ENCODE results near the gene P2RX1. TPM values are rescaled to one million over a fixed set of nuclear protein-coding genes. Genes with fewer than 3 reads are reported as not detected.

The P2RX1 gene
- total RNA-seq, 8 experiments from 2014 or later: 0.05 to 1.2 (median 0.29) TPM; not detected in 2

DNA sequence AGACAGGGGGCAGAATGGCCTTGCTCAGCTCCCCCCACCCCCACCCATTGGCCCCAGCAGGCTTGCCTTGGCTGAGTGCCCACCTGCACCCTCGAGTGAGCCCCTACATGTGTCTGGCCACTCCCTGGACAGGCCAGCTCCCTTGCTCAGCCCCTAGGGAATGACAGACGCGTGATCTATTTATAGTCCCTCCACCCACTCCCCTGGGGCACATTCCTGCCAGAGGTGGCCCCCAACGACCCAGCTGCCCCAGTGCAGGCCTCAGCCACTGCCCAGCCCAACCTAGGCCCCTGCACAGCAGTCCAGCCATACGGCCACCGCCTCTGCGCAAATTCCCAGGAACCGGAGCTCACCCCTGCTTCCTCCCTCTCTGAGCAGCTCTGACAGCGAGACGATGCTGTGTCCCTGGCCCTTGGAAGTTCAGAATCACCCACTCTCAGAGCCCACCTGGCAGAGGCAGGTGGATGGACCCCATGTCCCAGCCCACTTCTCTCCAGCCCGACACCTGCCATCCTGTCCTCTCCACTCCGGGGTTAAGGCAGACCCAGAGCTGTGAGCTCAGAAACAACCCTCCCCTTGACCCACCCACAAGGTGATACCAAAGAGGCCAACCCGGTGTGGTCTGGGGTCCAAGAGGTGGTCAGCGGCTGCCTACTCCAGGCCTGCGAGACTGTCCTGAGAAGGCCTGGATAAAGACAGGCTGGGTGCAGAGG is 11.5 kb upstream of the P2RX1 start:
- WGBS, 10 experiments: 20% methylated on average over 1 of the region's 15 CpGs; no CpG with 5 or more reads in 8 of the 10 experiments
- Histone ChIP-seq H3K4me1 (replicated peaks in 1 of 2) (peaks cover 21 to 42% of the 10 kb centered on the region in 2 donors), H3K27ac (peak overlapping the region in 1 of 2 donors; percentile 49), H3K4me3 (no peak overlapping the region)
- peak; percentile 35 to 82 (median 62) for ATAC-seq (replicated peaks in 6 of 8)
- in situ Hi-C loops (cut with MboI; ENCODE audit: low pct_unique_long_range_greater_than_20kb in 2 of 9, low sequenced_read_pairs in 9 of 9, unreplicated experiment in 9 of 9): no loop called here

DNA sequence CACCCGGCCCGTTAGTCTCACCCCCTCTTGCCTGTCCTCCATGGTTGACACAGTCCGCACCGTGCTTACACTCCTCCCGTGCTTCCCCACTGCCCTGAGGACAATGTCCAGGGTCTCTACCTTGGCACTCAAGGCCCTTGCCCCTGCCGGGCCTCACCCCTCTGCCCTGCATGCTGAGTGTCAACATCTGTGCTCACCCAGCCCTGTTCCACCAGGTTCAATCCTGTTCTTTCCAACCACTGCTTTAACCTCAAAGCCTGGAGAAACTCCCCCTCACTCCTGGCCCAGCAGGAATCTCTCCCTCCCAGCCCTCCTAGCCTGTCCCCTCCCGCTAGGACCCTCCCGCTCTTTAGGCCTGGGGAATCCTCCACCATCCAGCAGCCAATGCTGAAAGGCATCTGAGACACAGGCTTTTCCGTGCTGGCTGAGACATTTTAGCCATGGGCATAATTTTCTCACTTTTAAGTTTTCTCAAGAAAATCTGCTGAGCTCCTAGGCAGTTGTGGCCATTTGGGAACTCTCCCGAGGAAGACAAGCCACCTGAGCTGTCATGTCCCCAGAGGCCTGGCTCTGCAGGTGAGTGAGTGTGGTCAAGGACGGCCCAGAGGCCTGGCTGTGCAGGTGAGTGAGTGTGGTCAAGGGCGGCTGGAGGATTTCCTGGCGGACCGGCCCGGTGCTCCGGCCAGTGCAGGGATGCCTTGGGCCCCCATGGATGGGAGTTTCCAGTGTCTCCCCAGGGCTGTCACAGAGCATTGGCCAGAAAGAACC is 10.8 kb upstream of the P2RX1 start:
- ATAC-seq (replicated peaks in 6 of 8): peak in 7 of 8 experiments; percentile 24 to 49 (median 46)
- in situ Hi-C loops (cut with MboI; ENCODE audit: low pct_unique_long_range_greater_than_20kb in 2 of 9, low sequenced_read_pairs in 9 of 9, unreplicated experiment in 9 of 9): no loop called here
- 60 to 80% (median 74%) methylated on average over 1 to 6 of the region's 16 CpGs; no CpG with 5 or more reads in 4 of the 10 experiments for WGBS, 10 experiments
- Histone ChIP-seq H3K27ac (peak overlapping the region in 1 of 2 donors; percentile 29), H3K4me1 (replicated peaks in 1 of 2) (peaks cover 21 to 42% of the 10 kb centered on the region in 2 donors), H3K4me3 (no peak overlapping the region)

DNA sequence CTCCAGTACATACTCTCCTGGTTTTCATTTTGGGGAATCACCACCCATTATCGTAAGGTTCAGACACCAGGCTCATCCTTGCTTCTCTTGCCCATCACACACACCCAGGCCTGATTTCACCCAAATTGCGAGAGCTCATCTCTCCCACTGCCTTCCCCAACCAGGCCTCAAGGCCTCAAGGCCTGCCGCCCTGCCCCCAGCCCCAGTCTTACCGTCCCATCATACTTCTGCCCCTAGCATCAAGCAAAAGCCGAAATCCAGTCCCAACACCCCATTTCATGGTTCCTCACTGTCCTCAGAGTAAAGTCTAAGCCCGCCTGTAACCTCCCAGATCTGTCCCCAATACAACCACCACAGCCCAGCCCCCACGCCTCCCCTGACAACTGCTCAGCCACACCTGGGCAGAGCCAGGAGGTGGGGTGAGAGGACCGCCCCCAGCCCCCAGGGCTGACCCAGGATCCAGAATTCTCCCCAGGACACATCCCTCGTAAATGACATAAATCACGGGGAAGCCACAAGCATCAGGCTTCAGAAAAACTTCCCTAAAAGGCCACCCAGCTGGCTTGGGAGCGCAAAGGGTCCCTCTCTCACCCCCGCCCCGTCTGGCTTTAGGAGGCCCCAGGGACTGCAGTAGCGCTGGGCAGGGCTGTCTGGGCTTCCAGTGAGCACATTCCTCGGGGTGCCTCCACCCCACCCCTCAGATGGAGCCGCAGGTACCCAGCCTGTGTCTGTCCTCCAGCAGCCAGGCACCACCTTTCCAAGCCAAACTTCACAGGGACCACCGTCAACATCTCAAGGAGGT is 9.6 kb upstream of the P2RX1 start:
- Histone ChIP-seq H3K4me3 (no peak overlapping the region), H3K4me1 (replicated peaks in 1 of 2) (peaks cover 21 to 42% of the 10 kb centered on the region in 2 donors), H3K27ac (no peak overlapping the region)
- WGBS, 10 experiments: 57 to 100% (median 100%) methylated on average over 1 to 2 of the region's 17 CpGs; no CpG with 5 or more reads in 3 of the 10 experiments
- in situ Hi-C loops (cut with MboI; ENCODE audit: low pct_unique_long_range_greater_than_20kb in 2 of 9, low sequenced_read_pairs in 9 of 9, unreplicated experiment in 9 of 9): no loop called here
- ATAC-seq (replicated peaks in 6 of 8): peak in 1 of 8 experiments; percentile 17

DNA sequence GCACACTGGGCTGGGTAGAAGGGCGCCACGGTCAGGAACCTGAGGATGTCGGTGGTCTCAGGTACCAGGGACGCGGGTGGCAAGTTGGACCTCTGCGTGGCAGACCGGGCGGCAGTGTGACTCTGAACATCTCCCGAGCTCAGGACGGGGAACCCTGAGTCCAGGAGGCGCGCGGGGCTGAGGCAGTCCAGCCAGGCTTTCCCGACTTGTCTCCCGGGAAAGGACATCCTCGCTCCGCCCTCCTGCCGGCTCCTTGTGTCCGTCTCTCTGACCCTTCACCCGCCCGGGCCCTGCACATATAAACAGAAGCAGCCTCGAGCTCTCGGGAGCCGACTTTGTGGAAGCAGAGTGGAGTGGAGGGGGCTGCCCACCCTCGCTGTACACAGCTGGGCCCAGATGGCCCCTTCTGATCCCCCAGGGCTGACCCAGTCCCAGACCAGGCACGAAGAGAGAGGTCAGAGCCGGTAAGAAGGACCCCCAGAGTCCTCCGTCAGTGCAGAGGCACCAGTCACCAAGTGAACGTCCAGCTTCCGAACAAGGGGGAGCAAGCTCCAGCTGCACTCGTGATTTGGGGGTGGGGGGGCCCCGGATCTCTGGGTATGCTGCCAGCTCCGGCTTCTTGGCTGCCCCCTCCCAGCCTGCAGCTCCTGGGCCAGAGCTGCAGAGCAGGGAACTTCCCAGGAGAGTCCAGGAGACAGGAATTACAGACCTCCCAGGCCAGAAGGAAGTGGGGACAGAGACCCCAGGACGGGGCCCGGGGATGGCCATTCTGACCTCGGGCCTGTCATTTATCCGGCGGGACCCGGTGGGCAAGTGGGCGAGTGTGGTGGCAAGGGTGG is 8.5 kb upstream of the P2RX1 start:
- 58 to 93% (median 93%) methylated on average over 3 to 9 of the region's 40 CpGs; no CpG with 5 or more reads in 7 of the 10 experiments for WGBS, 10 experiments

DNA sequence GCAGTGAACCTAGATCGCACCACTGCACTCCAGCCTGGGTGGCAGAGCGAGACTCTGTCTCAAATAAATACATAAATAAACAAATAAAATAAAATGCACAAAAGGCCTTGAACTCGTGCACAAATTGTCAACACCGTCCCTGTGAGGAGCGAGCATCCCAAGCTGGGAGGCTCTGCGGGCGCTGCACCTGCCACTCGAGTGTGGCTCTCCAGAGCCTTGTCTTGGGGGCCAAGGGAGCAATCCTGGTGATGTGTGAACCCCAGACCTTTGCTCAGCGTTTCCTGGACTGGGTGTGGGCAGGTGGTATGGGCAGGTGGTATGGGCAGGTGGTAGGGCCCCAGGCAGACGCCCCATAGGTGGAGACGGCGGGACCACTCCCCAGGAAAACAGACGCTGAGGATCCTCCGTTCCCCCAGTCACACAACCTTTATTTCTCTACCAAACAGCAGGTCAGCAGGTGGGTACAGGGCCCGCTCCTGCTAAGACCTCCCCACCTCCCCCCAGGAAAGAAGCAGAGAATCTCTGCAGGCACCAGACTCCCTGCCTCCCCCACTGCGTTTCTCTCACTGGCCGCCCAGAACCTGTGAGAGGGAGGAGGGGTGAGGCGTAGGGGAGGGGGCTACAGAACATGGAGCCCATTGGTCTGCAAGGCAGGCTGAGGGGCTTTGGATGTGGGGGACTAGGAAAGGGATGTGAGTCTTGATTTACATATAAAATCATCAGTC is 7.4 kb upstream of the P2RX1 start:
- ATAC-seq (replicated peaks in 6 of 8): no peak
- peaks cover 25 to 45% of the 10 kb centered on the region in 2 donors for H3K4me1 ChIP-seq (replicated peaks in 1 of 2)
- no peak overlapping the region for H3K27ac ChIP-seq
- in situ Hi-C loops (cut with MboI; ENCODE audit: low pct_unique_long_range_greater_than_20kb in 2 of 9, low sequenced_read_pairs in 9 of 9, unreplicated experiment in 9 of 9): no loop called here
- WGBS, 10 experiments: 0 to 100% (median 85%) methylated on average over 1 to 9 of the region's 18 CpGs; no CpG with 5 or more reads in 4 of the 10 experiments
- no peak overlapping the region for H3K4me3 ChIP-seq

More for the DNA sequence above, 8.5 kb upstream of the P2RX1 start:
- in situ Hi-C loops (cut with MboI; ENCODE audit: low pct_unique_long_range_greater_than_20kb in 2 of 9, low sequenced_read_pairs in 9 of 9, unreplicated experiment in 9 of 9): no loop called here
- no peak overlapping the region for H3K4me3 ChIP-seq
- ATAC-seq (replicated peaks in 6 of 8): peak in 3 of 8 experiments; percentile 12 to 20 (median 15)
- peaks cover 21 to 42% of the 10 kb centered on the region in 2 donors for H3K4me1 ChIP-seq (replicated peaks in 1 of 2)
- no peak overlapping the region for H3K27ac ChIP-seq

DNA sequence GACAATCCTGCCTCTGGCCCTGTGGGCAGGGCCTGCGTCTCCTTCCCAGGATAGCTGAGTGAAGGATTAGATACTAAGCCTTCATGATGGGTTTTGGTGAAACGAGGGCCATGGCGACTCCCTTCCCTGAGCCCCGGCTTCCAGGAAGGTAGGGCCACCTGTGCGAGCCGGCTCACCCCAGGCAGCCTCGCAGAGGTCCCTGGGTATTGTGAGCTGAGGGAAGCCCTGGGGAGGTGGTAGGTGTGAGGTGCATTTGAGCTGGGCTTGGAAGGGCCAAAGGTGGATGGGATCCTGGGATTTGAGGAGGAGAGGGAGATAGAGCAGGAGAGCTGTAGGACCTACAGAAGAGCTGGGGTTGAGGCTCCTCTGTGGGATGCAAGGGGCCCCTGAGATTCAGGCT is 6.5 kb upstream of the P2RX1 start:
- H3K4me3 ChIP-seq: no peak overlapping the region
- H3K27ac ChIP-seq: no peak overlapping the region
- peaks cover 29 to 45% of the 10 kb centered on the region in 2 donors for H3K4me1 ChIP-seq (replicated peaks in 1 of 2)
- no peak for ATAC-seq (replicated peaks in 6 of 8)
- in situ Hi-C loops (cut with MboI; ENCODE audit: low pct_unique_long_range_greater_than_20kb in 2 of 9, low sequenced_read_pairs in 9 of 9, unreplicated experiment in 9 of 9): no loop called here
- 67 to 100% (median 80%) methylated on average over 1 to 6 of the region's 7 CpGs; no CpG with 5 or more reads in 5 of the 10 experiments for WGBS, 10 experiments

DNA sequence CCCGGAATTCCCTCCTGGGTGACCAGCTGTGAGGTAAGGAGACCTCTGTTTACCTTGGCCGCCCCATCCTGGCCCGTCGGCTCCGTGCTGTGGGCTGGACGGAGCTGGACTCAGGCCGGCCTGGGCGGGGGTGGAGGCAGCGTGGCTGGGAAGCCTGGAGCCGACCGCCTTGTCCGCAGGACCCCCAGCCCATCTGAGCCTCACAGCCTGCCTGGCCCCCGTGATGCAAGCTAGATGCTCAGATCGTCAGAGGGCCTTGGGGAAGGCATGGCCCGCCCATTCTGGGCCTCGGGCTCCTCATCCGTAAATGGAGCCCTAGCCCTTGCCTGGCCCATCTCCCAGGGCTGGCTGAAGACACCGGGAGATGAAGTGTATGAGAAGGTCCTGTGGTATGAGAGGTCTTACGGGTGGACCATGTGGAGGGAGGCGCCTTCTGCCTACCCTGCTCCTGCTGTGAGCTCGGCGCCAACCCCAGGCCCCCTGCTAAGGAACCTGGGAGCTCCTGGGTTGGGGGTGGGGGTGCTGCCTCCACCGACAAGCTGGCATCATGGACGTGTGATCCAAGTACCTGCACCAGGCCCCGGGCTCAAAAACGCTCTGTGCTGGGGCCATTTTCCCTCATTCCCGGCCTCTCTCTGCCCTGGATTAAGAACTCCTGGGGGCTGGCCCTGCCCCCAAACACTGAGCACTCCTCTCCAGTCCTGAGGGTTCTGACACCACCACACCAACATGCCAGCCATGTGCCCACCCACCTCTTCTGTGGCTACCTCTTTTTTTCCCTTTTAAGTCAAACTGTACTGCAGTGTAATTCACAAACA is 5.4 kb upstream of the P2RX1 start:
- Histone ChIP-seq H3K4me1 (replicated peaks in 1 of 2) (peaks cover 24 to 34% of the 10 kb centered on the region in 2 donors), H3K27ac (no peak overlapping the region), H3K4me3 (no peak overlapping the region)
- in situ Hi-C loops (cut with MboI; ENCODE audit: low pct_unique_long_range_greater_than_20kb in 2 of 9, low sequenced_read_pairs in 9 of 9, unreplicated experiment in 9 of 9): no loop called here
- no peak for ATAC-seq (replicated peaks in 6 of 8)
- WGBS, 10 experiments: 51 to 97% (median 73%) methylated on average over 2 to 15 of the region's 27 CpGs; no CpG with 5 or more reads in 5 of the 10 experiments

DNA sequence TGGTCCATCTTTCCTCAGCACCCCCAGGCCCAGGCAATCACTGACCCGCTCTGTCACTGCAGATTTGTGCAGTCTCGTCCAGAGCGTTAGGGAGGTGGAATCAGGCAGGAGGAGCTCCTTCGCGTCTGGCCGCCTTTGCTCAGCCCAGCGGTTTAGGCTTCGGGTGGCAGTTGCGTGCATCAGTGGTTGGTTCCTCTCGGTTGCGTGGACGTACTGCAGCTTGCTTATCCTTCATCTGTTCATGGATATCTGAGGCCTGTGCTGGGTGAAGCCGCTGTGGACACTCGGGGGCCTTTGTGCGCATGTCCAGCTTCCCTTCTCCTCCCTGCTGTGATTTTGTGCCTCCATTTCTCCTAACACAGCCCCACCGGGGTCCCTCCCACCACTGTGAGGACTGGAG is 4.7 kb upstream of the P2RX1 start:
- no peak overlapping the region for H3K4me3 ChIP-seq
- no peak for ATAC-seq (replicated peaks in 6 of 8)
- peaks cover 24 to 27% of the 10 kb centered on the region in 2 donors for H3K4me1 ChIP-seq (replicated peaks in 1 of 2)
- H3K27ac ChIP-seq: no peak overlapping the region
- in situ Hi-C loops (cut with MboI; ENCODE audit: low pct_unique_long_range_greater_than_20kb in 2 of 9, low sequenced_read_pairs in 9 of 9, unreplicated experiment in 9 of 9): no loop called here
- 86 to 100% (median 91%) methylated on average over 1 to 8 of the region's 16 CpGs; no CpG with 5 or more reads in 5 of the 10 experiments for whole genome bisulfite sequencing, 10 experiments

DNA sequence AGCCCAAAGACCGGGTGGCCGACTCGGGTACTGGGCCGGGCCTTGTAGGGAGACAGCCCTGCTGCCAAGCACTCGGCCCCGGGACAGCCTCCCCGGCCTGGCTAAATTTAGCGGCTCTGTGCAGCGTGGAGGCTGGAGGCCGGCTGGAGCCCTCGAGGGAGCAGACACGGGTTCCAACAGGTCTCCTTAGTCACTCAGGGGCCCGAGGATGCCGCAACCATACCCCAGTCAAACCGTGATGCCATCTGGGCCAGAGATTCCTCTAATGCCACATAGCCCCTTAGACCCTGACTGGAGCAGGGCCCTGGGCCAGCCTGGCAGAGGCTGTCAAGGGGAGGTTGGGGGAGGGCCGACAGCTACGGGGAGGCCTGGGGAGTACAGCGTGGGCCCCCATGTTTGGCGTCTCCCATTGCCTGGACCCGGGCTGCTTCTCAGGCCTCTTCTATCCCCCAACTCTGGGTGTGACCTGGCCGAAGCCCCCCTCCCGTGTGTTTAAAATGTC is 2.9 kb upstream of the P2RX1 start:
- ATAC-seq (replicated peaks in 6 of 8): no peak

DNA sequence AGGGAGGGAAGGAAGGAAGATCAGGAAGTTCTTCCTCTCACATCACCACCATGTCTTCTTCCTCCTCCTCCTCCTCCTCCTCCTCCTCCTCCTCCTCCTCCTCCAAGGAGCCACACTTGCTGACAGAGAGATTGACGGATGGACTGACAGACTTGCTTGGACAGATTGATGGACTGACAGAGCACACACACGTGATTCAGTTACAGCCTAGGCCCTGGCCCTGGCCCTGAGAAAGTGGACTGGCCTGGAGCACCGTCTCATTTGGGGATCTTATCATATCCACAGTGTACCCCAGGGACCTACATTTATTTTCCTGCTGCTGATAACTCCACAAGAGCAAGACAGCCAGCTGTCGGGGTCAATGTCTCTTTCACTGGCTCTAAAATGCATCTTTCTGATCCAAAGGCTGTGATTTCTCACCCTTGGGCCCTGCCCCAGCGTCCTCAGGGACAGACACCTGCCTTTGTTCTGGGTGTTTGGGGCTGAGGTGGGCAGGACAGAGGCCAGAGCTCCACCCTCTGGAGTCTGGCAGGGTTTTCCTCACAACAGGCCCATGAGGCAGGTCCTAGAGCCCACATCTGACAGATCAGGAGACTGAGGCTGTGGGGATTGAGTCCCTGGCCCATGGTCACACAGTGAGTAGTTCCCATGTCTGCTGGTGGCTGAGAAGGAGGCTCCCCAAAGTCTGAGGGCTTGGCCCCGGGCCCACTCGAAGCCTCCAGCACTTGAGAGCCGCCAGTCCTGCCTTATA is 2.3 kb upstream of the P2RX1 start:
- in situ Hi-C loops (cut with MboI; ENCODE audit: low pct_unique_long_range_greater_than_20kb in 2 of 9, low sequenced_read_pairs in 9 of 9, unreplicated experiment in 9 of 9): loop anchor here in 1 of 9 experiments (10.0 kb wide), 1 partner anchor 86 kb away; no protein-coding TSS in a partner anchor
- Histone ChIP-seq H3K27ac (peak overlapping the region; percentile 3 to 15), H3K4me3 (no peak overlapping the region), H3K4me1 (replicated peaks in 1 of 2) (peaks cover 8 to 9% of the 10 kb centered on the region in 2 donors)
- WGBS, 10 experiments: 0 to 68% (median 28%) methylated on average over 1 to 4 of the region's 8 CpGs; no CpG with 5 or more reads in 6 of the 10 experiments
- ATAC-seq (replicated peaks in 6 of 8): no peak

More for the DNA sequence above, 2.9 kb upstream of the P2RX1 start:
- Histone ChIP-seq H3K4me3 (no peak overlapping the region), H3K4me1 (replicated peaks in 1 of 2) (peaks cover 15% of the 10 kb centered on the region in 2 donors), H3K27ac (peak overlapping the region in 1 of 2 donors; percentile 15)
- 77 to 100% (median 87%) methylated on average over 2 to 6 of the region's 22 CpGs; no CpG with 5 or more reads in 7 of the 10 experiments for WGBS, 10 experiments
- in situ Hi-C loops (cut with MboI; ENCODE audit: low pct_unique_long_range_greater_than_20kb in 2 of 9, low sequenced_read_pairs in 9 of 9, unreplicated experiment in 9 of 9): loop anchor here in 1 of 9 experiments (10.0 kb wide), 1 partner anchor 86 kb away; no protein-coding TSS in a partner anchor

Data from motor neuron (in vitro differentiated cells).